HS-27A (cell line): ENCODE results near the gene EHMT2.
"Not testable (repeated sequence)": the region's sequence is repeated elsewhere in the genome, so short reads cannot be mapped to it uniquely, and the experiment has no call there.

Experiments
- DNase-seq: peaks from one replicate; pipeline ENCODE4 v3.0.0-alpha.2; 2012; ENCODE audit warnings: low read depth, missing footprints

The EHMT2 gene

GRCh38 chr6:31870385-31870921 is 27.0 kb downstream of the EHMT2 start:
- no peak for DNase-seq

GRCh38 chr6:31869343-31869742 is 28.2 kb downstream of the EHMT2 start:
- no peak for DNase-seq

DNA sequence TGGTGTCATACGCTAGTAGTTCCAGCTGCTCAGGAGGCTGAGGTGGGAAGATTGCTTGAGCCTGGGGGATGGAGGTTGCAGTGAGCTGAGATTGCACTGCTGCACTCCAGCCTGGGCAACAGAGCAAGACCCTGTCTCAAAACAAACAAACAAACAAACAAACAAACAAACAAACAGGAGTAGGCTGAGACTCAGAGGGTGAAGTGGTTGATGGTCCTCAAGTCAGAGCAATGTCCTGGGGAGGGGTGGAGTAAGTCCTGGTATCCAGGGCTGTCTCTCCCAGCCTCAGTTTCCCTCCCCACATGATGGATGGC is 28.9 kb downstream of the EHMT2 start:
- DNase-seq: not testable (repeated sequence)

DNA sequence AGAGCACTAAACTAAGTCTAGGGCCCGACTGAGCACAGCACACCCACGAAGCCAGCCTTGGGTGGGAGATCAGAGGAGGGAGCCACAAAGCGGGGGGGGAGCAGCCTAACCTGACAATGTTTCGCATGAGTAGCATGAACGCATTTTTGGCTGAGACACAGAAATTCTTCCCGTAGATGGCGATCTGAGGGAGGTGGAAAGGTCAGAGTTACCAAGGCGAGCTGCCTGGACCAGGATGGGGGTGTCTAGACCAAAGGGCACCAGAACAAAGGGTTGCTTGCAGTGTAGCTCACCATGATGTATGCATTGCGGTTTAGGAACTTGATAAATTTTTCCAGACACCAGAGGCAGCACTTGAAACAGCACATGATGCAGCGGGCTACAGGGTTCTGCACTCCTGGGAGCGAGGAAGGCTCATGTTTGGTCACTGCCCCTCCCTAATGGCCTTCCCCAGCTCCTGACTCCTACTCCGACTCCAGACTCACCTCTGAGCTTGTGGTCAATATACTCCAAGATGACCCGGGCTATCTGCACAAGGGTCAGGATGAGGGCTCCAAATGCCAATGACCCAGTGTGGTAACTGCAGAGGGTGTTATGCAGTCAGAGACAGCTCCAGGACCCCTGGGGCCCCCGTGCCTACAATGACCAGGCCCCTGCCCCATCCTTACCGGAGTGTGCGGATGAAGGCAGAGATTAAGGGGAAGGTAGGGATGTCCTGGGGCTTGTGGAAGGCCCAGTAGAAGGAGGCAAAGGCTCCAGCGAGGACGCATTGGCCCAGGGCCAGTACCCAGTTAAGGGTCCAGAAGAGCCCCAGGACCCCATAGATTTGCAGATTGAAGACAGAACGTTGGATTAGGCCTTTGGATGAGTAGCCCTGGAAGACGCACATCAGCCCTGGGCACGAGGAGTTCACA is 32.0 kb downstream of the EHMT2 start:
- no peak for DNase-seq

DNA sequence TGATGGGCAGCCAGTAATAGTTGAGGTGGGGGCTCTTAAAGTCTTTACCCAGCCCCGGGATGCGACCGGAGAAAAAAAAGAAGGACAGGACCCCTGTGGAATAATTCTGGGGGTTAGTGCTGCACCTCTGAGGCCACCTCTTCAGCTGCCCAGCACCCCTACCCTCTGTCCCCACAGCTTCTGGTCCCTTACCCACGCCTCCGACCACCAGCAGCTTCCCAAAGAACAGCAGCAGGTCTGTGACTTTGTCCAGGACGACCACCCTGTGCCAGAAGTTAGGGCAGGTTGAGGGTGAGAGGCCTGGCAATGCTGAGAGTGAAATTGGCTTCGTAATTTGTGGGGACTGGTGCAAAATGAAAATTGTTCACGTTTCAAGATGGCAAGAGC is 32.7 kb downstream of the EHMT2 start:
- no peak for DNase-seq

- not testable (repeated sequence) for DNase-seq
These were observed 33.4 kb downstream of the EHMT2 start for GRCh38 chr6:31864123-31864562.

GRCh38 chr6:31862344-31863235 is 34.9 kb downstream of the EHMT2 start, which contains the start of gene NEU1:
TSS of gene NEU1 (minus strand) at chr6:31862821. CDS start at chr6:31862776, 45 bp downstream.
- DNase-seq: peak; percentile 100

DNA sequence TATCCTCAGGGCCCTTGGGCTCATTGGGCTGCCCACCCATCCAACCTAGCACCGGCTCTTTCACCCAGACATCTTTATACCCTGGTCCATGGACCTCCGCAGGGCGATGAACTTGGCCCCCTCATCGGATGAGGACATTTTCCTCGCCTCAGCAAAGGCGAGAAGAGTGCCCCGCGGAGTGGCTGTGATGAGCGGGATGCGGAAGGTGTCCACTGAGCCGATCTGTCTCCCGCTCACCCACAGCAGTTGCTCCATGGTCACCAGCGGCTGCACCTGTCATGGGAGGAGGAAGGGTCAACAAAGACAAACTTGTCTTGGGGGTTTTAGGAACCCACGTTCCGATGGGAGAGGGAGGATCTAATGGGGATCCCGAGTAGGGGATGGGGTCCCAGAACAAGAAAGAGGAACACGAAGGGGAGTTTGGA is 35.6 kb downstream of the EHMT2 start:
- no peak for DNase-seq

DNA sequence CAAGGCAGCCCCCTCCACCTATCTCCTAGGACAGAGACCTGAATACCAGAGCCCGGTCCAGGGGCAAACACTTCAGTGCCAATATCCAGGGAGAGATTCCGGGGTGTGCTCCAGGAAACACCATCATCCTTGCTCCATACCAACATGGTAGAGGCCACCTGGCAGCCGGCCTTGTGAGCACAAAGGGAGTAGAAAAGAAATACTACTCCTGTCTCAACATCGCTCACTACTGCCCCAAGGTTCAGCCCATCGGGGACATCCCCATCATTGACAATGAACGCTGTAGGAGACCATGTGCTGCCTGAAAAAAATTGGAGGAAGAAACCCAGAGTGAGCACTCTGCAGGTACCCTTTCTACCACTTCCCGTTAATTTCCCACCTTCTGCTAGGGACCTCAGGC is 36.3 kb downstream of the EHMT2 start:
- DNase-seq: no peak

- no peak for DNase-seq
These were observed 37.1 kb downstream of the EHMT2 start for GRCh38 chr6:31860349-31860748.

DNA sequence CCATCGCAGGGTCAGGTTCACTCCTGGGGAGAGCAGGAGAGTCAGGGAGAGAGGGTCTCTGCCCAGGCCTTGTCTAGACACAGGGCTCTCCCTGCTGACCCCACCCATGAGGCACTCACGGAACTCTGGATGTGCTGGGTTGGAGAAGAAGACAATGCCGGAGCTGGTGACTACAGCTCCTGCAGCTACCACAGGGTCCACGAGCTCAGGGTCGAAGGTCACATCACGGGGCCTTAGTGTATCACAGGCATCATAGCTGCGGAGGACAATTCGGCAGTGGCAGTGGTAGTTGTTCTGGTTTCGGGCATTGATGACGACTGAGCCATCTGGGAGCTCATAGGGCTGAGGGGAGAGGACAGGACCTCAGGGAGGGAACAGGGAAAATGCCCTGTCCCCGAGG is 37.6 kb downstream of the EHMT2 start:
- DNase-seq: no peak

- DNase-seq: no peak
These were observed 38.8 kb downstream of the EHMT2 start for GRCh38 chr6:31858707-31859106.

- not testable (repeated sequence) for DNase-seq
These were observed 39.7 kb downstream of the EHMT2 start for GRCh38 chr6:31857774-31858173.

GRCh38 chr6:31851980-31852718 is 45.3 kb downstream of the EHMT2 start:
- not testable (repeated sequence) for DNase-seq

GRCh38 chr6:31851485-31851832 is 46.0 kb downstream of the EHMT2 start:
- DNase-seq: no peak

DNA sequence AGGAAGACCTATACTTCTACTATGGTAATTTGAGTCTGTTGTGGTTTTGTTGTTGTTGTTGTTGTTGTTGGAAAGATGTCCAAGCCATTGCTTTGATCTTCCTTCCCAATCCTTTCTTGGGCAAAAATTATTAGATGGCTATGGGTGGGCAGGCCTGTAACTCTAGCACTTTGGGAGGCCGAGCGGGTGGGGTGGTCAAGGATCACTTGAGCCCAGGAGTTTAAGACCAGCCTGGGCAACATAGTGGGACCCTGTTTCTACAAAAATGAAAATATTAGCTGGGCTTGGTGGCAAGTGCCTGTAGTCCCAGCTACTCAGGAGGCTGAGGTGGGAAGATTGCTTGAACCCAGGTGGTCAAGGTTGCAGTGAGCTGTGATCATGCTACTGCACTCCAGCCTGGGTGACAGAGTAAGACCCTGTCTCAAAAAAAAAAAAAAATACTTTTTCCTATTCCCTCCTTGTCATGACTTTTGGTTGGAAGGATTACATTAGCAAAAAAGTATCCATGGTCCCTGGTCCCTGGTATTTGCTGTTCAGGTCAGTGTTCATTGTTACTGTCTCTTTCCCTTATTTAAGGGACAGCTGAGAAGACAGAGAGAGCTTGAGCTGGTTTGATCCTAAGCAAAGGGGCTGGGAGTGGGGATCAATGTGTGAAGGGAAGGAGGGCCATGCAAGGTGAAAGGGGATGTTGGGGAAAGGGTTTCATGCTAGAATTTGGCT is 46.6 kb downstream of the EHMT2 start:
- DNase-seq: no peak

- no peak for DNase-seq
These were observed 50.1 kb downstream of the EHMT2 start for GRCh38 chr6:31847276-31847978.

DNA sequence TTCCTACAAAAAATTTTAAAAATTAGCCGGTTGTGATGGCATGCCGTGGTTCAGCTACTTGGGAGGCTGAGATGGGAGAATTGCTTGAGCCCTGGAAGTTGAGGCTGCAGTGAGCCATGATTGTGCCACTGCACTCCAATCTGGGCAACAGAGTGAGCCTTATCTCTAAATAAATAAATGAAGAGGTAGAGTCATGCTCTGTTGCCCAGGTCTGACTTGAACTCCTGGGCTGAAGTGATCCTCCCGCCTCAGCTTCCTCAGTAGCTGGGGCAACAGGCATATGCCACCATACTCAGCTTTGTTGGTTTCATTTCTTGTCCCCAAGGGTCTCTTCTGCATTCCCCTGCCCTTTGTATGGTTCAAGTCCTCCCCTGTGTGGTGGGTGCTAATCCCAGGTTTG is 53.0 kb downstream of the EHMT2 start:
- no peak for DNase-seq

DNA sequence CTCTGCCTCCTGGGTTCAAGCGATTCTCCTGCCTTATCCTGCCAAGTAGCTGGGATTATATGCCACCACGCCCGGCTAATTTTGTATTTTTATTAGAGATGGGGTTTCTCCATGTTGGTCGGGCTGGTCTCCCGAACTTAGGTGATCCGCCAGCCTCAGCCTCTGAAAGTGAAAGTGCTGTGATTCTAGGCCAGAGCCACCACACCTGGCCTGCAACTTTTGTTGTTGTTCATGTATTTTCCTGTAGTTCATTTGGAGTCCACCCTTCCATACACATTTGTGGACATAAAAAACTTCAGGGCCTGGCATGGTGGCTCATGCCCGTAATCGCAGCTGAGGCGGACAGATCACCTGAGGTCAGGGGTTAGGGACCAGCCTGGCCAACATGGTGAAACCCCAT is 55.4 kb downstream of the EHMT2 start:
- no peak for DNase-seq

- DNase-seq: not testable (repeated sequence)
These were observed 57.7 kb downstream of the EHMT2 start for GRCh38 chr6:31839779-31840126.

- DNase-seq: no peak
These were observed 58.5 kb downstream of the EHMT2 start for GRCh38 chr6:31838968-31839367.
